Measurements from ENCODE around the gene GPR132.
A peak's percentile ranks its signal among the peaks of the same experiment; 100 is the strongest.
"Not testable (repeated sequence)": the region's sequence is repeated elsewhere in the genome, so short reads cannot be mapped to it uniquely, and the experiment has no call there.

The GPR132 gene, protein sequence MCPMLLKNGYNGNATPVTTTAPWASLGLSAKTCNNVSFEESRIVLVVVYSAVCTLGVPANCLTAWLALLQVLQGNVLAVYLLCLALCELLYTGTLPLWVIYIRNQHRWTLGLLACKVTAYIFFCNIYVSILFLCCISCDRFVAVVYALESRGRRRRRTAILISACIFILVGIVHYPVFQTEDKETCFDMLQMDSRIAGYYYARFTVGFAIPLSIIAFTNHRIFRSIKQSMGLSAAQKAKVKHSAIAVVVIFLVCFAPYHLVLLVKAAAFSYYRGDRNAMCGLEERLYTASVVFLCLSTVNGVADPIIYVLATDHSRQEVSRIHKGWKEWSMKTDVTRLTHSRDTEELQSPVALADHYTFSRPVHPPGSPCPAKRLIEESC

DNA sequence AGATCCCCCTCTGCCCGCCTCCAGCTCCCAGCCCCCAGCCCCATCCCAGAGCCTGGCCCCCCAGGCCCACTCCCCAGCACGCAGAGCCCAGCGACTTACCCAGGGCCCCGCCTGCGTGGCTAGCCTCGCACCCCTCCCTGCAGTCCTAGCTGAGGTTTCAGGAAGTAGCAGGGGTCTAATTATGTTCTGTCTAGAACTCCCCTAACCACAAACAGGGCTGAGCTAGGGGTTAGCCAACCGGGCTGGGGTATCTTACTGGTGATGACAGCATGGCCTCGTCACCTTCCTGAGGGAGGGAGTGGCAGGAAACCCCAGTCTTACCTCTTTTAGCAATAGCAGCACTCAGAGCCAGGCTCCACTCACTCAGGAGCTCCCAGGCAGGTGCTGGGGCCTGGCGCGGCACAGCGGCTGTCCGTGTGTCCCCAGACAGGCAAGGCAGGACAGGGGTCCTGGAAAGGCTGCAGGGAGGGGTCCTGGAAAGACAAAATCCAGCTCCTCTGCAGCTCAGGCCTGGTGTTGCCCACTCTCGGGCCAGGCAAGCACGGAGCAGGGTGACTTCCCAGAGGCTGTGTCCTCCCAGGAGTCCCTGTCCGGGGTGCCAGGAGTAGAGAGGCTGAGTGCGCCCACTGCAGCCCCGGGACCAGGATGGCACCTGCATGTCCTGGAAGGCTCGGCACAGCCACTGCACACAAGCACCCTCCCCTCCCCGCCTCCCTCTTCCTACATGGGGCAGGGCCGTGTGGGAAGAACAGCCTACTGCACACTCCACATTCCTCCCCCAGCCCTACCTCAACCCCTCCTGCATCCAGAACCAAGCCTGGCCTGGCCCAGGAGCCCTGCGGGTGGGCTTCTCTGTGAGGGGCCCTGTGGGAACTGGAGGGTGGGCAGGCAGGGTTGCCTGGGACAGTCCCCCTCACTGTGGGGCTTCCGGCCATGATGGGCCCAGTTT lies at the start of gene GPR132:
Gene GPR132, minus strand, starts transcription at position 151 of the 949 bp plus-strand sequence. CDS start 10,010 bp downstream, outside the sequence.
- DNase-seq (ENCODE audit: low read depth, low spot score): peak; percentile 72

DNA sequence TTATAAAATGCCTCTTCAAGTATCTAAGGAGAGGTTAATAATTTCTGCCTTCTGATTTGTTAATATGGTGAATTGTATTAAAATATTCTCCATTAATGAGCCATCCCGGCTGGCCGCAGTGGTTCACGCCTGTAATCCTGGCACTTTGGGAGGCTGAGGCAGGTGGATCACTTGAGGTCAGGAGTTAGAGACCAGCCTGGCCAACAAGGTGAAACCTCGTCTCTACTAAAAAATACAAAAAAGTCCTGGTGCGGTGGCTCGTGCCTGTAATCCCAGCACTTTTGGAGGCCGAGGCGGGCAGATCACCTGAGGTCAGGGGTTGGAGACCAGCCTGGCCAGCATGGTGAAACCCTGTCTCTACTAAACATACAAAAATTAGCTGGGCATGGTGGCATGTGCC lies 44.0 kb upstream of the GPR132 start:
- DNase-seq (ENCODE audit: low read depth, low spot score): not testable (repeated sequence)

DNA sequence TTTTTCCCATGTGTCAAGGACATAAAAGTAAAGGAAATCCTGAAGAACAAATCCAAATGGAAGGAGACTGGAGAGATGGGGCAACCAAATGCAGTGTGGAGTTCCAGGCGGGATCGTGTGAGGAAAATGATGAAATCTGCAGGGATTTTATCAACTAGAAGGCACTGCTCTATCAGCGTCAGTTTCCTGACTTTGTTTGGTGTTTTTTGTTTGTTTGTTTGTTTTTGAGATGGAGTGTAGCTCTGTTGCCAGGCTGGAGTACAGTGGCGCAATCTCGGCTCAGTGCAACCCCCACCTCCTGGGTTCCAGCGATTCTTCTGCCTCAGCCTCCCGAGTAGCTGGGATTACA lies 43.3 kb upstream of the GPR132 start:
- DNase-seq (ENCODE audit: low read depth, low spot score): no peak

DNA sequence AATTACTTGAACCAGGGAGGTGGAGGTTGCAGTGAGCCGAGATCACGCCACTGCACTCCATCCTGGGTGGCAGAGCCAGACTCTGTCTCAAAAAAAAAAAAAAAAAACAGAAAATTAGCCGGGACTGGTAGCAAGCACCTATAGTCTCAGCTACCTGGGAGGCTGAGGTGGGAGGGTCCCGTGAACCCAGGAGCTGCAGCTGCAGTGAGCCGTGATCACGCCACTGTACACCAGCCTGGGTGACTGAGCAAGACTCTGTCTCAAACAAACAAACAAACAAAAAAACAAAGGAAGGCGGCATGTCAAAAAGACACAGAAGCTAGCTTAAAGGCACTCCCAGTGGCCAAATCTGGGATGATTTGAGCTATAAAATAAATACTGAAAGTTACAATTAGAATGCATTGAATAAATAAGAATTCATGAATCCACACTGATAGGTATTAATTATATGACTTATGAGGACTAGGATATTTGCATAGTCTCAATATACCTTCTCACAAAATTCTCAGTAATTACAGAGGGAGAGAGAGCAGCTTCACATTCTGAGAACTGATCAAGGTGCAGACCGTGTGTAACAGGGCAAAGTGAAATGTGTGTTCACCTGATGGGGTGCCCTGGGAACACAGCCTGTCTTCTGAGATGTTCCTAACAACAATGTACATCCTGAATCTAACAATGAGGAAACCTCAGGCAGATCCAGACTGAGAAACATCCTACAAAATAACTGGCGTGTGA lies 42.7 kb upstream of the GPR132 start:
- DNase-seq (ENCODE audit: low read depth, low spot score): no peak

DNA sequence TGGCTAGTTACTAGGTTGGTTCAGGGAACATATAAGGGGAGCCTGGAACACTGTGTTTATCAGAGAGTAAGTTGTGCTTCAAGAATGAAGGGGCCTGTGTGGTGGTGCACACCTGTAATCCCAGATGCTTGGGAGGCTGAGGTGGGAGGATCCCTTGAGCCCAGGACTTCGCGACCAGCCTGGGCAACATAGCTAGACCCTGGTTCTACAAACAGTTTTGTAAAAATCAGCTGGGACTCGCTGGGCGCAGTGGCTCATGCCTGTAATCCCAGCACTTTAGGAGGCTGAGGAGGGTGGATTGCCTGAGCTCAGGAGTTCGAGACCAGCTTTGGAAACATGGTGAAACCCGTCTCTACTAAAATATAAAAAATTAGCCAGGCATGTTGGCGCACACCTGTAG lies 42.1 kb upstream of the GPR132 start:
- no peak for DNase-seq (ENCODE audit: low read depth, low spot score)

DNA sequence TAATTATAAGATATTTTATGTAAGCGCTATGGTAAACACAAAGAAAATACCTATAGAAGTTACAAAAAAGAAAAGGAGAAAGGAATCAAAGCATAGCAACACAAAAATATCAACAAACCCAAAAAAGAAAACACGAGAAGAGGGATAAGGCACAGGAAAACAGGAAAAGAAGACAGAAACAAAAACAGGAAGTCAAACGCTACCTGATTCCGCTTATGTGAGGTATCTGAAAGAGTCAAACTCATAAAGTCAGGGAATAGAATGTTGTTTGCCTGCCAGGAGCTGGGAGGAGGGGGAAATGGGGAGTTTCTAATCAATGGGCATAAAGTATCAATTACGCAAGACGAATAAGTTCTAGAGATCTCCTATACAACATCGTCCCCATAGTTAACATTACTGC lies 39.9 kb upstream of the GPR132 start:
- no peak for DNase-seq (ENCODE audit: low read depth, low spot score)

DNA sequence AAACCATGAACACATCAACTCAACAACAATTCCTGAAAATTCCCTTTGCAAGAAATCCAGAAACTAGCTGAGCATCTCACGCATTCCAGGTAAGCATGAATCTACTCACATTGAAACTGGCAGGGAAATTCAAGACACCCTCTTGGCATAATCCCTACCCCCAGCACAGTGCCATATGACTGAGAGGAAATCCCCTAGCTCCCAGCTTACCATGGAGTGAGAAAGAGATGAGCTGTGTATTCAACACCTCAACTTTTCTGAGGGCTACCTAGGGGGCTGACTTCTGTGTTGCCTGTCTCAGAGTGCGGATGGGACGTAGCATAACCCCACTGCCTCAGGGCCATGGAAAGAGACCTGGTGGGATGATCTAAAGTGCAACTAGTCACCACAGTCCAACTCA lies 37.7 kb upstream of the GPR132 start:
- DNase-seq (ENCODE audit: low read depth, low spot score): no peak

DNA sequence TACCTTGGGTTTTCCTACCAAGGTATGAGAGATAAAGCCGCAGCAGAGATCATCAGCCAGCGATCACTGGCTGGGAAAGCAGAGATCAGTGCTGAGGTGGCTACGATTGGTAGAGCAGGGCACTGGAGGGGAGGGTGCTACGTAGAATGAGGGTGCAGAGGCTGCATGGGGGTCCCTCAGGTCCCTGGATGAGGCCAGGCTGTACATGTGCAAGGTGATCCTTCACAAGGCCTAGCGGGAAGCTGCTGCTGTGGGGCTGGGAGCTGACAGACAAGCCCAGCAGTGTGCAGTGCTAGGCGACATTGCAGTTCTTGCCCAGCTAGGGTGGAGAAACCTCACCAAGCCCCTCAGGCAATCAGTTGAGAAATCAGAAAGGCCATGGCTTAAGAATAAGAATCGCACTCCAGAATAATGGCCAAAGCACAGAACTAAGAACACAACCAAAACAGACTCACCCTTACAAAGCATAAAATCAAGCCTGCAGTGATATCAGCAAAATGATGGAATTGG lies 37.2 kb upstream of the GPR132 start:
- DNase-seq (ENCODE audit: low read depth, low spot score): no peak

DNA sequence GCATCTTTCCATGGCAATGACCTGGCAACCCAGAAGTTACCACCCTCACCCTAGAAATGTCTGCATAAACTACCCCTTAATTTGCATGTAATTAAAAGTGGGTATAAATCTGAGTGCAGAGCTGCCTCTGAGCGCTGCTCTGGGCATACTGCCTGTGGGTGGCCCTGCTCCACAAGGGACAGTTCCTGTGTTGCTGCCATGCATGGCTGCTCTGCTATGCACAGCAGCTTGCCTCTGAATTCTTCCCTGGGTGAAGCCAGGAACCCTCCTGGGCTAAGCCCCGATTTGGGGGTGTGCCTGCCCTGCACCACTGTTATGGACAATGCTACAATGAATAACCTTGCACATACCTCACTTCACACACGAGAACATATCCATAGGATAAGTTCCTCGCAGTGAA lies 35.7 kb upstream of the GPR132 start:
- no peak for DNase-seq (ENCODE audit: low read depth, low spot score)

DNA sequence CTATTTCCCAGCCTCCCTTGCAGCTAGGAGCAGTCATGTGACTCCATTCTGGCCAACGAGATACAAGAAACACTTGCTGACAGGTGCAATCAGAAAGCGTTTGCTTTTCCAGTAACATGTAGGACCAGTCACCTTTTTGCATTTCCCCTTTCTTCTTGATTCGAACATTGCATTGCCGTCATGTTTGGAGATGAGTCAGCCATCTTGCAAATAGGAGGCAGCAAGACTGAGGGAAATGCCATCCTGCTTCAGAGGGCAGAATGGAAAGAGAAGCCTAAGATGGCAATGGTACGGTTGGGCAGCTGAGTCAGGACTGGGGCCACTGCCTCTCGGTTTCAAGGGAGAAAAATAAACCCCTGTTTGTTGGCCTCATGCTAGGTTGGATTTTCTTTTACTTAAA lies 34.5 kb upstream of the GPR132 start:
- DNase-seq (ENCODE audit: low read depth, low spot score): no peak

DNA sequence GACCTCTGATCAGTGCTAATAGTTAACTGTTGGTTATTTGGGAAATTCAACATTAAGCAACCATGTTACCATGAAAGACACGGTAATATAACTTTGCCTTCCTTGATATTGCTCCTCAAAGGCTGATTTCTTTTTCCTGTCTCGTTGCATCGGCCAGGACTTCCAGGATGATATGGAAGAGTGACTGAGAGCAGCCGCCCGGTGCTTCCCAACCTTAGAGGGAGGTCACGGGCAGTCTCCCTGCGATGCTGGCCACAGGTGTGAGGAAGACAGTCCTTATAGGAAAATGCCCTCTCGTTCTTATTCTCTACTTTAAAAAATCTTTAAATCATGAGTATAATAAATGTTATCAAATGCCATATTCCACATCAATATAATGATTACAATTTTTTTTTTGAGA lies 33.1 kb upstream of the GPR132 start:
- no peak for DNase-seq (ENCODE audit: low read depth, low spot score)

DNA sequence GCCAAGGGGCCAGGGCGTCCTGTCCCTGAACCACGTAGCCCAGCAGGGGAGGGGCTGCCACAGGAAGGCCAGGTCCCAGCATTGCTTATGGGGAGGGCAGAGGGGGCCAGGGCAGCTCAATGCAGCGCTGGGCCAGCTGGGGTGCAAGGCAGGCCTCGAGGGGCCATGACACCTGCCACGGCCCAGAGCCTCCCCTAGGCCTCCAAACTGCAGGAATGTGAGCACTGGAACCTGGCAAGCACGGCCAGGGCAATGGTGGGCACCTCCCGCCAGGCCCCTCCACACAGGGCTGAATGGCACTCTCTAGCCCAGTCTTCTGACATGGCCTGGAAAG lies 32.5 kb upstream of the GPR132 start:
- no peak for DNase-seq (ENCODE audit: low read depth, low spot score)

DNA sequence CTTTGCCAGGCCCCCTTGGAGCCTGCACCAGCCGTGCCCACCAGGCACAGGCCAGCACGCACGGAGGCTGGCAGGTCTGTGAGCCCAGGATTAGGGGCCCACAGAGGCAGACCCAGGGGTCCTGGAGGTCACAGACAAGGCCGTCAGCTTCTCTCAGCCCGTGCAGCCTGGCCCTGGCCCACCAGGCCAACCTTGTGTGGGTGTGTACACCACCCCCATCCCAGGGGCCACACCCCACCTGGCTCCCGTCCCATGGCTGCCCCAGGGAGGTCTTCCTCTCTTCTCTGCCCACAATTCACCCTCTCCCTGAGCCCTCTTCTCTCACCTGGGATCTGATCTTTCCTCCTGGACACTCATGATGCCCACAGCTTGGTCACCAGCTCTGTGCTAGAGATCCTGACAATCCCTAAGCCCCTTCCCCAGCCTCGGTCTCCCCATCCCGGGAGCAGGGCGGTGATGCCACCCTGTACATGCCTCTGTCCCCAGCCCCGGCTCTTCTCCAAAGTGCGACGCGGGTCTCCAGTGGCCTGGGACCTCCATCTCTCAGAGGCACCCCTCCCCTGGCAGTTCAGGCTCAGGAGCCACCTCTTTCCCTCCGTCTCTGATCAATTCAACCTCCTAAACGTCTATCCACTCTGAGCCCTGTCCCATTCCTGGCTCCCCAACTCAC lies 31.1 kb upstream of the GPR132 start:
- no peak for DNase-seq (ENCODE audit: low read depth, low spot score)

DNA sequence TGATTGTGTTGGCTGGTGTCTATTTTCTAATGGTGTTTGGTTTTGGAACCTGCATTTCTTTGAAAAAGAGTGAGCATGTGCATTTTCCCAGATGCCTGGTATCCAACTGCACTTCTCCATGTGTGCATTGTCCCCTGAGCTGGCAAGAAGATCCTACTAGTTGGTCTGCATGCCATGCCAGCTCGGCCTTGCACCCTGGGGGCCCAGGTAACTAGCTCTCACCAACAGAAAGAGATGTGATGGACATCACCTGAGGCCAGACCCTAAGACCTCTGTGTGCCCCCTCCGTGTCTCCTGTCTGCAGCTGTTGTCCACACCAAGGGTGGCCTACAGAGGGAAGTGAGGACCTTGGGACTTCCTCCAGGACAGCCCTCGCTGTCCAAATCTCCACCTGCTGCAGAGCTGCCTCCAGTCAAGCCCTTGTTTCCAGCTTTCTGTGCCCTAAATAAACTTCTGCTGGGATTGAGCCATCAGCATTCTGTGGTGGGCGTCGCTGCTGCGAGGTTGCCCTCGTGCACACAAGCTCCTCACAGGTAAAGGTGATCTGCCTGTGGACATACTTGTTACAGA lies 30.1 kb upstream of the GPR132 start:
- DNase-seq (ENCODE audit: low read depth, low spot score): no peak

DNA sequence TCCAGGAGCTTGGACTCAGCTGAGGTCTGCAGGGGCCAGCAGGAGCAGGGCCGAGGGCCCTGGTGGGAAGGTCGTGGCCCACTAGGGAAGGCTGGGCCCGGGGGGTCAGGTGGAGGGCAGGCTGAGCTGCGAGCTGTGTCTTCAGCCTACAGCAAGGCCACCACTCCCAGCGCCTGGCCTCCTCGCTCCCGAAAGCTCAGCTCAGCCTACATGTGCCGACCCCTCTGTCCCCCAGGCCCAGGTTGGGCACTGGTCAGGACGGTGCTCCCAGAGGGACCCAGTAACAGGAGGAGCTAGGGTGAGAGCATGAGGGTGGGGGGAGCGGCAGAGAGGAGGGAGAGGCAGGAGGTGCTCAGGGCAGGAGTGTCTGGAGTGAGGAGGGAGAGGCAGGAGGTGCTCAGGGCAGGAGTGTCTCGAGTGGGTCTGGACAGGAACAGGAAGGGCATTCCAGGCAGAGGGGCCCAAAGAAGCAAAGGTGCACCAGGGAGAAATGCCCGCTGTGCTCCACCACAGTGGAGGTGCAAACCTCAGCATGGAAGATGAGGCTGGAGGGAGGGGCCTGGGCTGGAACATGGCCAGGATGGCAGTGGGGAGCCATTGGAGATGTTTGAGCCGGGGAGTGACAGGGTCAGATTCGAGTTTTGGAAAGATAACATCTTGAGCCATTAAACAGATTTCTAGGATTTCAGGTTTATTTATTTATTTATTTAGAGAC lies 29.1 kb upstream of the GPR132 start:
- no peak for DNase-seq (ENCODE audit: low read depth, low spot score)

DNA sequence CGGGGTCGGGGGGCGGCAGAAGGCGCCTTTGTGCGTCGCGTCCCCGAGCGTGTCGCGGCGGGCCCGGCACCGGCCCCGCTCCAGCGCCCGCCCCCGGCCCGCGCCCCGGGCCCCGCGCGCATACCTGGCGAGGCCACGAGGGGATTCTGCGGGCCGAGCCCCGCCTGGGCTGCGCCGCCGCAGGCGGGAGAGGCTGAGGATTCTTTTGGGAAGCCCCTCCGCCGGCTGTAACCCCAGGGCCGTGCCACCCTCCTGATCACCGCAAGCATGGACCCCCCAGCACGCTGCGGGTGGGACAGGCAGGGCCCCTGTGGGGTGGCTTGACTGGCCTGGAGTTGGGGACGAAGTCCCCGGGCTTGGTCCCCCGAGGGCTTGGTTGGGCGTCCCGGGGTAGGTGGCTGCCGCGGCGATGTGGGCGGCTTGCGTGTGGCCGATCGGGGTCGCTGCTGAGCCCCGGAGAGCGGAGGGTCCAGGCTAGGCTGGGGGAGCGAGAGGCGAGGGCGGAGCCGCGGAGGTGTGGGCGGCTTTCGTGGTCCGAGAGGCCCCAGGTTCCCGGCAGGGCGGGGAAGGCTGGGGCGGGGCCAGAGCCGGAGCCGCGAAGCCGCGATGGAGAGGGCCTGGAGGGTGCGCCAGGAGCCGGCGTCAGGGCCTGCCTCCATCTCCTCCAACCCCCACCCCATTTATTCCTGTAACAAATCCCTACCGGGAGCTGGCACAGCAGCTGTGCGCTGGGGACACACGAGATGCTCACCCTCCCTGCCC lies 28.4 kb upstream of the GPR132 start:
- DNase-seq (ENCODE audit: low read depth, low spot score): peak; percentile 41

DNA sequence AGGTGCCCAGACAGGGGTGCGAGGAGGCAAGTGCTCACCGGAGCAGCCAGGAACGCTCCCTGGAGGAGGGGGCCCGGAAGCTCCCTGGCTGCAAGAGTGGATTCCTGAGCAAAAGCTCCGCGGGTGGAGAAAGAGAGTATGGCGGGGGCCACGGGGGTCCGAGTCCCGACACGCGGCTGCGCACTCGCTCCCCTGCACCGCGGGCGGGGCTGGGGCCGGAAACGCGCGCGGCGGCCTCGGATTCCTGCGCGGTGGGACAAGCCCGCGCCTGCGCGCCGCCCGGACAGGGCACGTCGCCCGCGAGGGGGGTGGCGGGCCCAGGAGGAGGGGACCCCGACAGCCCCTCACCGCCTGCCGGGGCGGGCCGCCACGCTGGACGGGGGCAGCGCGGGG lies 27.8 kb upstream of the GPR132 start:
- DNase-seq (ENCODE audit: low read depth, low spot score): peak; percentile 37

DNA sequence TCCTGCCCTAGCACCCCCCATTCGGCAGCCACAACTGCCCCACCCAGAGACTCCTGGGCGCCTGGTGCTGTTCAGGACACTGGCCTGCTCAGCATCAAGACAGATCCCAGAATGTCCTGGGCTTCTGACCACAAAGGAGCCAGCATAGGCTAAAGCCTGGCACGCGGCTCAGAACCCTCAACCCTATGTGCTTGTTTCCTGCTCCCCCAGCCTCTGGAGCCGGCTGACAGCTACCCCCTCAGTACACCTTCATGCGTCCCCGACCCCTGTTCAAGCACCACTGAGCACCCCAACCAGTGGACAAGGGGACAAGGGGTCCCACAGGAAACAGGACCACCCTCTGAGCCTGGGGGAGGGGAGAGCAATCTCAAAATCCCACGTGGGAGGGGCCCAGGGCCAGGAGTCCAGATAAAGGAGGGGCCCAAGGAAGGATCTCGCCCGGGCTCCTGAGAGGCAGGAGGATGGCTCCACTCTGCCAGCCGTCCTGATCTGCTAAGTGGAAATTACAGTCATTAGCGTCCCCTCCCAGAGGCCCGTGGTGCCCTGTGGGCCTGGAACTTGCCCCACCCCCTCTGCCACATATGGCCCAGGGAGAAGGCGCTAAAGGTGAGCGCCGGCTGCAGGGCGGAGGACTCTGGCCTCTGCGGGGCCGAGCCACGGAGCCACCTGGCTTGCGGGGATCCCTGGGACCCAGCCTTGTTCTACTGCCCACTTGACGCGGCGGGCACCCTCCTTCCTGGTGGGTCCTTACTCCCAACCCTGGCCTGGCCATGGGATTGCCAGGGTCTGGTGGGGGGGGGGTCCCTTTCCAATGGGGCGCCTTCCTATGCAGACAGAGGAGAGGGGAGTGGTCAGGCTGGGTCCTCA lies 27.2 kb upstream of the GPR132 start:
- DNase-seq (ENCODE audit: low read depth, low spot score): no peak
